Esophagus muscularis mucosa (tissue), 4 donors: Measurements from ENCODE around the gene ADAM8. TPM values are rescaled to one million over a fixed set of nuclear protein-coding genes. Genes with fewer than 3 reads are reported as not detected.

Experiments used
- DNase-seq: peaks from one replicate; pipeline ENCODE4 v3.0.0-alpha.2; 2017; ENCODE audit errors: extremely low spot score
- H3K27ac ChIP-seq, 4 donors: fragments of 200-600 bp; sonication (generic); replicated peaks in 1 of 4; 1 replicate in 3 of 4; 2 replicates in 1 of 4; pipeline ENCODE4 v1.5.1; 2016 to 2019; ENCODE audit warnings: mild to moderate bottlenecking in 1 of 4
- H3K27me3 ChIP-seq, 4 donors: fragments of 200-600 bp; sonication (generic); one replicate each; pipeline versions ENCODE4 v1.5.1 to v1.6.0; 2016 to 2019
- H3K36me3 ChIP-seq, 4 donors: fragments of 200-600 bp; sonication (generic); one replicate each; pipeline ENCODE4 v1.5.1; 2016 to 2019
- H3K4me1 ChIP-seq, 4 donors: fragments of 200-600 bp; sonication (generic); one replicate each; pipeline ENCODE4 v1.5.1; 2016 to 2019
- H3K4me3 ChIP-seq, 4 donors: fragments of 200-600 bp; sonication (generic); 1 replicate in 2 of 4; 2 replicates in 2 of 4; pipeline ENCODE4 v1.5.1; 2016 to 2019; ENCODE audit warnings: mild to moderate bottlenecking in 4 of 4, moderate library complexity in 1 of 4
- H3K9me3 ChIP-seq, 4 donors: fragments of 200-600 bp; sonication (generic); 1 replicate in 3 of 4; 2 replicates in 1 of 4; pipeline ENCODE4 v1.5.1; 2016 to 2019
- CTCF ChIP-seq, 3 experiments: fragments of 200-600 bp in 2 of 3; fragments of 450-650 bp in 1 of 3; sonication (generic) in 2 of 3; IDR thresholded peaks; one replicate each; pipeline ENCODE4 v1.5.1; 2017 to 2019; ENCODE audit warnings: antibody characterized with exemption in 3 of 3, mild to moderate bottlenecking in 2 of 3, moderate library complexity in 1 of 3
- EP300 ChIP-seq: sonication (generic); formaldehyde crosslinking; IDR thresholded peaks from one replicate; pipeline ENCODE4 v1.6.1; 2017; ENCODE audit warnings: antibody characterized with exemption
- POLR2A ChIP-seq: fragments of 450-650 bp; IDR thresholded peaks from one replicate; pipeline ENCODE4 v1.6.1; 2017; ENCODE audit warnings: antibody characterized with exemption, moderate library complexity, mild to moderate bottlenecking, low read depth
- POLR2AphosphoS5 ChIP-seq, 2 donors: sonication (generic); formaldehyde crosslinking; IDR thresholded peaks; one replicate each; pipeline ENCODE4 v1.6.1; 2017; ENCODE audit warnings: antibody characterized with exemption in 2 of 2
- WGBS: methylation state at CpG from one replicate; pipeline ENCODE4 v1.1.5; 2018; 5-methylcytosine and 5-hydroxymethylcytosine counted together
- intact Hi-C: fragments of 100-400 bp; cut with DNase I; formaldehyde crosslinking; loops from one replicate; pipeline ENCODE4 v1.15.1; 2023
- total RNA-seq, 4 donors: library from RNA; depleted of rRNA; stranded (reverse); fragments of >200 nt; gene quantifications; one replicate each; pipeline versions ENCODE4 v1.1.0 to v1.2.1, GENCODE V29; 2016

Gene ADAM8
- total RNA-seq, 4 donors from 2014 or later, result 1.2 to 8.9 (median 2.3) TPM

DNA sequence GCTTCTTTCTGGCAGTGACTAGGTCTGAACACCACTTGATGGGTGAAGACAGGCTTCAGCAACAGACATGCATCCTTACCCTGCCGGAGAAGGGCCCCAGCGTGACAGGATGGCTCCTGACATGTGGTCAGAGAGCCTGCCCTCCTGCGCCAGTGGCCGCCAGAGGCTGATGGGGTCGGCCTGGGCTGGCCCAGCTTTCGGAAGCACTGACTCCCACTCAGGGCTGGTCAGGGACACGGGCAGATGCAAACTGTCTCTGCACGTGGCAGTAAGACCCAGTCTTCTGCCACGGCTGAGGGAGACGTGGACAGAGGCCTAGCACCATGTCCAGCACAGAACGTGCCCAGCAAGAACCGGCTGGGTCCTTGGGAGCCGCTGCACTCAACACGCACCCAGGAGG lies 21.8 kb upstream of the ADAM8 start:
- DNase-seq, result no peak
- WGBS, result 90% methylated on average over 6 of the region's 14 CpGs

GRCh38 chr10:133297504-133297903 lies 20.8 kb upstream of the ADAM8 start:
- Histone ChIP-seq H3K36me3 (peaks cover 93 to 100% (median 97%) of the 10 kb centered on the region in 4 donors), H3K27ac (no peak overlapping the region), H3K27me3 (no peaks in the 10 kb centered on the region), H3K4me1 (peaks cover 0 to under 1% (median 0%) of the 10 kb centered on the region in 4 donors), H3K4me3 (no peak overlapping the region), H3K9me3 (no peaks in the 10 kb centered on the region)
- no peak for TF ChIP-seq POLR2A
- no peak for TF ChIP-seq POLR2AphosphoS5 (IDR thresholded peaks at IDR 0.05)
- no peak for TF ChIP-seq CTCF (IDR thresholded peaks at IDR 0.05)
- no peak for TF ChIP-seq EP300
- DNase-seq, result no peak
- intact Hi-C loops, result no loop called here
- WGBS, result 95% methylated on average over 6 of the region's 10 CpGs

More for the DNA sequence above, 21.8 kb upstream of the ADAM8 start:
- H3K27me3 ChIP-seq, result no peaks in the 10 kb centered on the region
- TF ChIP-seq POLR2AphosphoS5 (IDR thresholded peaks at IDR 0.05) (no peak), EP300 (no peak), CTCF (IDR thresholded peaks at IDR 0.05) (no peak), POLR2A (no peak)
- intact Hi-C loops, result no loop called here
- peaks cover 0 to 8% (median 5%) of the 10 kb centered on the region in 4 donors for H3K4me1 ChIP-seq
- peaks cover 83 to 100% (median 97%) of the 10 kb centered on the region in 4 donors for H3K36me3 ChIP-seq
- H3K9me3 ChIP-seq, result no peaks in the 10 kb centered on the region
- no peak overlapping the region for H3K27ac ChIP-seq
- H3K4me3 ChIP-seq, result no peak overlapping the region

DNA sequence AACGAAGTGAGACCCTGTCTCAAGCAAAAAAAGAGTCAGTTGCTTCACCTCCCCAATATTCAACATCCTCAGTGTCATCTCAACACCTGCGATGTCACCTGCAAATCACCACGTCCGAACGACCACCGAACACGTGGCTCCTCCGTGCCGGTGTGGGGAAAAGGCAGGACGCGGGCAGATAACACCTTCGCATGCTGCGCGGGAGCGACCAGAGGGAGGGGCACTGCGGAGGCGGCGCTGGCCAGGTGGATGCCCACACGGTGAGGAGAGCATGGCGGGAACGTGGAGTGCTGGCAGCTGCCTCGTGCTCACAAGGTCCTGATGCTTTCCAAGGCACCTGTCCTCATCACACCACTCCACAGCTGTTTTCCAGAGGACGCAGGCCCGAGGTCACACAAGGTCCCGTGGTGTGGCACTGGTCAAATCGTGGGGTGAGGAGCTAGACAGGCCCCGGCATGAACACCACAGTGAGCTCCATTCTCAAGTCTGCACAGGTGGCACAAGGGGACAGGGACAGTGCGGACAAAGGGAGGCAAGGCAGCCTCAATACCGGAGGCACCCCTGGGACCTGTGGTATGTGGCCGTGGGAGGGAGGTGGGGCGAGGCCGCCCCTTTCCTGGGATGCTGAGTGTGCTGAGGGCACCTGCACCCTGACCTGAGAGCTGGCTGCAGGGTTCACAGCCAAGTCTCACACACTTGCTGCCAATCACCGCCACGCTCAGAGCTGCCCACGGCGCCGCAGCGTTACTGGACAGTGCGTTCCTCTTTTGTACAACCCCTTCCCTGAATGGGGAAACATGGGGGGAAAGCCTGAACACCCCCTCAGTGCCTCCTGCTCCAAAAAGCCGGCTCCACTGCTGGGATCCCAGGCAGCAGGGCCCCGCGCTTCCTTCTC lies 19.0 kb upstream of the ADAM8 start:
- Histone ChIP-seq H3K4me1 (no peaks in the 10 kb centered on the region), H3K4me3 (no peak overlapping the region), H3K9me3 (no peaks in the 10 kb centered on the region), H3K27me3 (no peaks in the 10 kb centered on the region), H3K36me3 (peaks cover 82 to 90% (median 88%) of the 10 kb centered on the region in 4 donors), H3K27ac (no peak overlapping the region)
- 93% methylated on average over 37 of the region's 42 CpGs for WGBS
- no peak for TF ChIP-seq EP300
- intact Hi-C loops, result no loop called here
- no peak for DNase-seq

DNA sequence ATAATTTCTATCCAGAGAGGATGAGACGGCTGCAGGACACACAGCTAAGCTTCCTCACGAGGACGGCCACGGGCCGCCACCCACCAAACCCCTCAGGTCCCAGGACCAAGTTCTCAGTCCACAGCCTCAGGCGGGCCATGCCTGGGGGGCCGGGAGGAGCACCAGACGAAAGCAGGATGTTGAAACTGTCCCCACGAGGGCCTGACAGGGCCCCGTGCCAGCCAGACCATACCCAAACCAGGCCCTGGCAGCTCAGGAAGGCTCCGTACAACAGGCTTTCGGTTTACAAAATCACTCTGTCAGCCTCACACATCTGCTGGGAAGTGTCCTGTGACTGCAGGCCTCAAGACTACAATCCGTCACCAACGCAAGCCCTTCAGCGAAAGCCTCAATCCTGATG lies 17.5 kb upstream of the ADAM8 start:
- Histone ChIP-seq H3K4me3 (no peak overlapping the region), H3K27ac (no peak overlapping the region), H3K27me3 (no peaks in the 10 kb centered on the region), H3K9me3 (no peaks in the 10 kb centered on the region), H3K36me3 (peaks cover 83 to 90% (median 88%) of the 10 kb centered on the region in 4 donors), H3K4me1 (no peaks in the 10 kb centered on the region)
- WGBS, result 85% methylated on average over 13 of the region's 15 CpGs
- no peak for DNase-seq
- TF ChIP-seq CTCF (IDR thresholded peaks at IDR 0.05), result no peak
- no peak for TF ChIP-seq EP300
- no peak for TF ChIP-seq POLR2AphosphoS5 (IDR thresholded peaks at IDR 0.05)
- no peak for TF ChIP-seq POLR2A
- intact Hi-C loops, result no loop called here

DNA sequence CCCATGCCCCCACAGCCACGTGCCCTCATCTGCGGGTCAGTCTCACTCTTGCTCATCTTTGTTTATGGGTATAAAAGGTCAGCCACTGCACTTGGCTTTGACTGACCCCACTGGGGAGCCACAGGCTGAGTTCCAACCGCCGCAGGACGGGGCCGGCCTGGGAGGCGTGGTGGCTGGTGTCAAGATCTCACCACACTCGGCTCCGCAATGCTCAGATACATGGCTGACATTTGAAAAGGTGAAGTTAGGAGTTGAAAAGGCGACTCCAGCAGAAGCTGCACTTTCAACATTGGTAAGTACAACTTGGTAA lies 17.1 kb upstream of the ADAM8 start:
- TF ChIP-seq EP300 (no peak), POLR2AphosphoS5 (IDR thresholded peaks at IDR 0.05) (no peak), POLR2A (no peak), CTCF (IDR thresholded peaks at IDR 0.05) (no peak)
- intact Hi-C loops, result no loop called here
- no peak for DNase-seq
- no peaks in the 10 kb centered on the region for H3K9me3 ChIP-seq
- peaks cover 83 to 90% (median 88%) of the 10 kb centered on the region in 4 donors for H3K36me3 ChIP-seq
- H3K4me3 ChIP-seq, result no peak overlapping the region
- 88% methylated on average over 9 of the region's 10 CpGs for WGBS
- H3K4me1 ChIP-seq, result no peaks in the 10 kb centered on the region
- no peak overlapping the region for H3K27ac ChIP-seq
- H3K27me3 ChIP-seq, result no peaks in the 10 kb centered on the region
